GM19025 (cell line): ENCODE data around the gene PTPRC.
"Not testable (repeated sequence)": the region's sequence is repeated elsewhere in the genome, so short reads cannot be mapped to it uniquely, and the experiment has no call there.

Source experiments
- ATAC-seq: cut with Tn5 transposase; IDR thresholded peaks from one replicate; pipeline ENCODE4 v1.9.1; 2021; ENCODE audit warnings: mild to moderate bottlenecking, low read depth, moderate library complexity; ENCODE audit not compliant: unreplicated experiment

PTPRC gene, protein sequence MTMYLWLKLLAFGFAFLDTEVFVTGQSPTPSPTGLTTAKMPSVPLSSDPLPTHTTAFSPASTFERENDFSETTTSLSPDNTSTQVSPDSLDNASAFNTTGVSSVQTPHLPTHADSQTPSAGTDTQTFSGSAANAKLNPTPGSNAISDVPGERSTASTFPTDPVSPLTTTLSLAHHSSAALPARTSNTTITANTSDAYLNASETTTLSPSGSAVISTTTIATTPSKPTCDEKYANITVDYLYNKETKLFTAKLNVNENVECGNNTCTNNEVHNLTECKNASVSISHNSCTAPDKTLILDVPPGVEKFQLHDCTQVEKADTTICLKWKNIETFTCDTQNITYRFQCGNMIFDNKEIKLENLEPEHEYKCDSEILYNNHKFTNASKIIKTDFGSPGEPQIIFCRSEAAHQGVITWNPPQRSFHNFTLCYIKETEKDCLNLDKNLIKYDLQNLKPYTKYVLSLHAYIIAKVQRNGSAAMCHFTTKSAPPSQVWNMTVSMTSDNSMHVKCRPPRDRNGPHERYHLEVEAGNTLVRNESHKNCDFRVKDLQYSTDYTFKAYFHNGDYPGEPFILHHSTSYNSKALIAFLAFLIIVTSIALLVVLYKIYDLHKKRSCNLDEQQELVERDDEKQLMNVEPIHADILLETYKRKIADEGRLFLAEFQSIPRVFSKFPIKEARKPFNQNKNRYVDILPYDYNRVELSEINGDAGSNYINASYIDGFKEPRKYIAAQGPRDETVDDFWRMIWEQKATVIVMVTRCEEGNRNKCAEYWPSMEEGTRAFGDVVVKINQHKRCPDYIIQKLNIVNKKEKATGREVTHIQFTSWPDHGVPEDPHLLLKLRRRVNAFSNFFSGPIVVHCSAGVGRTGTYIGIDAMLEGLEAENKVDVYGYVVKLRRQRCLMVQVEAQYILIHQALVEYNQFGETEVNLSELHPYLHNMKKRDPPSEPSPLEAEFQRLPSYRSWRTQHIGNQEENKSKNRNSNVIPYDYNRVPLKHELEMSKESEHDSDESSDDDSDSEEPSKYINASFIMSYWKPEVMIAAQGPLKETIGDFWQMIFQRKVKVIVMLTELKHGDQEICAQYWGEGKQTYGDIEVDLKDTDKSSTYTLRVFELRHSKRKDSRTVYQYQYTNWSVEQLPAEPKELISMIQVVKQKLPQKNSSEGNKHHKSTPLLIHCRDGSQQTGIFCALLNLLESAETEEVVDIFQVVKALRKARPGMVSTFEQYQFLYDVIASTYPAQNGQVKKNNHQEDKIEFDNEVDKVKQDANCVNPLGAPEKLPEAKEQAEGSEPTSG (N-terminal part only)

GRCh38 chr1:198638894-198639635 is at the start of gene PTPRC:
Gene PTPRC, plus strand, starts transcription at chr1:198639040. Its CDS starts 229 bp downstream, at chr1:198639269.
- ATAC-seq, result peak; percentile 61

DNA sequence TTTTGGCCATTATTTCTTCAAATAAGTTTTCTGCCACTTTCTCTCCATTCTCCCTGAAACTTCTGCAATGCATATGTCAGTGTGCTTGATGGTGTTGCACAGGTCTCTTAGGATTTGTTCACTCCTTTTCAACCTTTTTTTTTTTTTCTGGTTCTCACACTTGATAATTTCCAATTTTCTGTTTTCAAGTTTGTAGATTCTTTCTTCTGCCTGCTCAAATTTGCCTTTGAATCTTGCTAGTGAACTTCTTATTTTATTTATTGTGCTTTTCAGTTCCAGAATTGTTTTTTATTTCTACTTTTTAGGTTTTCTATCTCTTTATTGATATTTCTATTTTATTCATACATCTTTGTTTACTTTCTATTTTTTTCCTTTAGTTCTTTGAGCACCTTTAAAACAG is 48.4 kb upstream of the PTPRC start:
- no peak for ATAC-seq

GRCh38 chr1:198595765-198596164 is 43.1 kb upstream of the PTPRC start:
- no peak for ATAC-seq

GRCh38 chr1:198597690-198598430 is 41.0 kb upstream of the PTPRC start:
- peak; percentile 36 for ATAC-seq

DNA sequence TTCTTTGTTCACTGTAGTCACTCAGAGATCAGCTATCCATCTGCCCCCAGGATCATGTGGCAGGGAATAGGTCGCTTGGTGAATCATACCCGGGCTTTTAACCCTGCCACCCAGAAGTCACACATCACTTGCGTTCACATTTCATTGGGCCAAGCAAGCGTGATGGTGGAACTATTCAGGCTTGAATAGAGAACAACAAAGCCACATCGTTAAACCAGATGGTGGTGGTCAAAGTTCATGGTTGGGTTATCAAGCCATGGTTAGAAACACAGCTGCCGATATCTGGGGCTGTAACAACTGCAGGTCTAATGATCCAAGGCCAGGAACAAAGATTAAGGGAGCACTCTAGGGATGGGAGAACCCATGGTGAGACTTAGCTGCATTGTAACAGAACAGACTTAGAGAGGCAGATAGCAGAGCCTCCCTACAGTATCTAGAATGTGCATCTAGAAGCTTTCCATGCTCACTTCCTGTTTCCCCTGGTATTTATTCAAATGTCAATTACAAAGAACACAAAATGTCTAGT is 40.0 kb upstream of the PTPRC start:
- ATAC-seq, result peak; percentile 54

GRCh38 chr1:198599749-198600148 is 39.1 kb upstream of the PTPRC start:
- no peak for ATAC-seq

GRCh38 chr1:198600906-198601305 is 37.9 kb upstream of the PTPRC start:
- no peak for ATAC-seq

- ATAC-seq, result not testable (repeated sequence)
These were observed 37.5 kb upstream of the PTPRC start for GRCh38 chr1:198601310-198601709.

DNA sequence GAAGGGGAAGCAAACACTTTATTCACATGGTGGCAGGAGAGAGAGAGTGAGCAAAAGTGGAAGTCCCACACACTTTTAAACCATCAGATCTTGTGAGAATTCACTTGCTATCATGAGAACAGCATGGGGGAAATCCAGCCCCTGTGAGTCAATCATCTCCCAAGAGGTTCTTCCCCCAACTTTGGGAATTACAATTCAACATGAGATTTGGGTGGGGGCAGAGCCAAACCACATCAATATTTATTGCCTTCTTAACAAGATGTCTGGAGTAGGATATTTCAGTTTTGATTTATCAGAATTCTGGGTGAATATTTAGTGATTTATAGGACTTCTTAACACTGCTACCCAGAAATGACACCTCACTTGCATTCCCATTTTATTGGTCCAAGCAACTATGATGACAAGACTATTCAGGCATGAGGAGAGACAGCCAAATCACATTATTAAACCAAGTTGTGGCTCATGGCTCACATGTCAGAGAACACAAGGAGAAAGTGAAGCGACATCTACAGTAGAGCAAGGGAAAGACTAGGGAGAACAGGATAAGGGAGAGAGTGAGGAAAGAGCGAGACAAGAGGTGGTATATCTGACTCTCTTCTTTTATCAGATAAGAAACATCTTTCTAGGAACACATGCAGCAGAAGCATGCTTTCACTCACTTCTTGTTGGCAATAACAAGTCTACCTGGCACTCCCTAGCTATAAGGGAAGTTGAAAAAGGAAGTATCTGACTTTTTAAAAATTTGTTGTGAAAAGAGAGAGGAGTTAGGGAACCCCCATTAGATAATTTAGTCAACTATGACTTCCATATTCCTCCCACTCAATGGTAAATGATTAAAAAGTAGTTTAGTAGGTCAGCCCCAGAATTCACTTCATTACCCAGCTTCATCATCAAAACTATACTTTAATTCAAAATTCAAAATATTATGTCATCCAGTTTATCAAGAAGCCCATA is 36.6 kb upstream of the PTPRC start:
- ATAC-seq, result no peak

GRCh38 chr1:198604975-198605374 is 33.9 kb upstream of the PTPRC start:
- ATAC-seq, result no peak

GRCh38 chr1:198605406-198605805 is 33.4 kb upstream of the PTPRC start:
- ATAC-seq, result no peak

GRCh38 chr1:198606020-198606438 is 32.8 kb upstream of the PTPRC start:
- no peak for ATAC-seq

GRCh38 chr1:198607714-198608113 is 31.1 kb upstream of the PTPRC start:
- ATAC-seq, result no peak

GRCh38 chr1:198610362-198610761 is 28.5 kb upstream of the PTPRC start:
- ATAC-seq, result no peak

DNA sequence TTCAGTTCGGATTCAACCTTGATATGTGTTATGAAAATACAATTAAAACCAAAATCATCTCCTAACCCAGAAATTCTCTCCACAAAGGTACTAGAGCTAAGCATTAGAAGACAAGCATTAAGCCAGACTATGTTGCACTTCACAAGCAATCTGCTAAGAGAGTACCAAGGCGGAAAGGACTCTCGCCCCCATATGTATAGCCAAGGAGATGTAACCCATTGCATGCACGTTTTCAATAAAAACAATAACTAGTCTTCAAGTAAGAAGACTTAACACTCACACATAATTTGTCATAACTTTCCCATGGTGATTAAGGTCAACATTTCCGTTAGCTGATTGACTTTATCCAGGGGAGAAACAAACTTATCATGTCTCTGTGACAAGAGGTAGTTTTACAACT is 27.6 kb upstream of the PTPRC start:
- no peak for ATAC-seq

- ATAC-seq, result no peak
These were observed 26.2 kb upstream of the PTPRC start for GRCh38 chr1:198612471-198613260.

GRCh38 chr1:198617406-198617805 is 21.4 kb upstream of the PTPRC start:
- ATAC-seq, result no peak
